ENCODE measurements around the gene JAZF1.

The JAZF1 gene

DNA sequence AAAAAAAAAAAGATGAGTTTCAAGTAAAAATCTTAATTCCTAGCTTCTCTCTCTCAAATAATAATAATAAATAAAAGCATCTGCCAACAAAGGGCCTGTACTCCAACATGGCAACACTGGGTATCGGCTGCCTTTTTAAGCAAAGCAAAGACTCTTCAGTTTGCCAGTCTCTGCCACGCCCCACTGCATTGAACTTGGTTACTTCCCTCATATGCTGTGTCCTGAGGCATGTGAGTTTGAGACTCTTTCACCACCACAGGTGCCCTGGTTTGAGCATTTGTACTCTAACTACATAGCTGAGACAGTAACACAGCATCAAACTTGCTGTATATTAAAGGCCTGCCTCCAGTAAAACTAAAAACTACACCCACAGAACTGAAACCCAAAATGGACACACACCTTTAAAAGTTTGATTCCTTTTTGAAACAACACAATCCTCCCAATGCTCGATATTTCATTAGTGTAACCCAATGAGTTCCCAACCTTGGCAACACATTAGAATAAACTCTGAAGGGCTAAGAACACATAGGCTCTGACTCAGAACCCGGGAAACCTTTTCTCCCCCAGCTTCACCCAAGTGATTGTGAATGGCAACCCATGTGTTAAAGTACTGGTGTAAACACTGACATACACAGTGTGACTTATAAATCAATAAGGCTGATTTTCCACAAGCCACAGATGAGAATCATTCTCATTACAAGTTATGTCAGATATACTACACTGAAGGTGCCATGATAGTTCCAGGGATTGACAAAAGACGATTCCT lies 12.0 kb downstream of the JAZF1 start:
- Histone ChIP-seq H3K4me1 (ENCODE audit: low read depth, poor library complexity, severe bottlenecking) (peaks cover 83% of the 10 kb centered on the region), H3K9ac (peak overlapping the region; percentile 17; the same call in 1 of the 2 replicates), H3K4me3 (IDR thresholded peaks at IDR 0.05; ENCODE audit: insufficient read depth, low read depth, low read length) (no peak overlapping the region), H3K36me3 (ENCODE audit: insufficient read depth) (no peaks in the 10 kb centered on the region), H4K20me1 (ENCODE audit: insufficient read depth) (no peaks in the 10 kb centered on the region), H3K79me2 (ENCODE audit: insufficient read depth, low read depth) (peaks cover 58% of the 10 kb centered on the region), H3K4me2 (peak overlapping the region; percentile 59), H3K27ac (peak overlapping the region; percentile 74), H3K27me3 (ENCODE audit: insufficient read depth, low read depth) (no peaks in the 10 kb centered on the region), H2AFZ (ENCODE audit: low read depth) (no peak overlapping the region)
- TF ChIP-seq, protein P1, sequence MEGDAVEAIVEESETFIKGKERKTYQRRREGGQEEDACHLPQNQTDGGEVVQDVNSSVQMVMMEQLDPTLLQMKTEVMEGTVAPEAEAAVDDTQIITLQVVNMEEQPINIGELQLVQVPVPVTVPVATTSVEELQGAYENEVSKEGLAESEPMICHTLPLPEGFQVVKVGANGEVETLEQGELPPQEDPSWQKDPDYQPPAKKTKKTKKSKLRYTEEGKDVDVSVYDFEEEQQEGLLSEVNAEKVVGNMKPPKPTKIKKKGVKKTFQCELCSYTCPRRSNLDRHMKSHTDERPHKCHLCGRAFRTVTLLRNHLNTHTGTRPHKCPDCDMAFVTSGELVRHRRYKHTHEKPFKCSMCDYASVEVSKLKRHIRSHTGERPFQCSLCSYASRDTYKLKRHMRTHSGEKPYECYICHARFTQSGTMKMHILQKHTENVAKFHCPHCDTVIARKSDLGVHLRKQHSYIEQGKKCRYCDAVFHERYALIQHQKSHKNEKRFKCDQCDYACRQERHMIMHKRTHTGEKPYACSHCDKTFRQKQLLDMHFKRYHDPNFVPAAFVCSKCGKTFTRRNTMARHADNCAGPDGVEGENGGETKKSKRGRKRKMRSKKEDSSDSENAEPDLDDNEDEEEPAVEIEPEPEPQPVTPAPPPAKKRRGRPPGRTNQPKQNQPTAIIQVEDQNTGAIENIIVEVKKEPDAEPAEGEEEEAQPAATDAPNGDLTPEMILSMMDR (conservative IDR thresholded peaks at IDR 0.05; ENCODE audit: low read depth, low read length), result no peak

DNA sequence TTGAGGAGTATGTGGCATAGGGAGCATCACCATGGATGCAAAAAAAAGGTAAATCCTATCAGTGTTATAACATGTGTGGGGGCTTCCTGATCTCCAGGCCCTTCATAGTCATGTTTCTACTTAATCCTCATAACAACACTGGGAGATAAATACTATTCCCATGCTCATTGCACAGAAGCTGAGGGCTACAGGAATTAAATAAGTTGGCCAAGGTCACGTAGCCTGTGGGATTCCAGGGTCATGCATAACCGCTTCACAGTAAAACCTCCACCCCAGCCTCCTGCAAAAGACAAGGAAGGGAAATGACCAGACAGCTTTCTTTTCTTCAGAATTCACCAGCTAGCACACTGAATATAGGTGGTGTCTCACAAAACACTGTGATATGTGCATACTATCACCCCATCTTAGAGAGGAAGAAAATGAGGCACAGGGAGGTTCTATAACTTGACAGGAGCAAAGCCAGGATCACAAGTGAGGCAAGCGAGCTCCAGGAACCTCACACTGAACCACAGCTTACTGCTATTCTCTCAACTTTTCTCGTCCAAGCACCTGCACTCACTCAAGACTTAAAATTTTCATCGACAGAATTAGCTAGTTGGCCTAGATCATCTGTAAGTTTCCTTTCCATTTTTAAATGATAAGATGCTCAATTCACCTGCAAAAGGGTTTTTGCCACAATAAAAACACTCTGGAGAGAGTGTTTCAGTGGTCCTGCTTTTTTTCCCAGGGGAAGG lies 13.4 kb downstream of the JAZF1 start:
- TF ChIP-seq, protein P1 (conservative IDR thresholded peaks at IDR 0.05; ENCODE audit: low read depth, low read length), result no peak
- H3K27ac ChIP-seq, result peak overlapping the region; percentile 74
- H3K36me3 ChIP-seq (ENCODE audit: insufficient read depth), result no peaks in the 10 kb centered on the region
- H3K9ac ChIP-seq, result no peak overlapping the region
- H2AFZ ChIP-seq (ENCODE audit: low read depth), result no peak overlapping the region
- peaks cover 90% of the 10 kb centered on the region for H3K4me1 ChIP-seq (ENCODE audit: low read depth, poor library complexity, severe bottlenecking)
- peaks cover 48% of the 10 kb centered on the region for H3K79me2 ChIP-seq (ENCODE audit: insufficient read depth, low read depth)
- H3K27me3 ChIP-seq (ENCODE audit: insufficient read depth, low read depth), result no peaks in the 10 kb centered on the region
- peak overlapping the region; percentile 59 for H3K4me2 ChIP-seq
- H3K4me3 ChIP-seq (IDR thresholded peaks at IDR 0.05; ENCODE audit: insufficient read depth, low read depth, low read length), result no peak overlapping the region
- no peaks in the 10 kb centered on the region for H4K20me1 ChIP-seq (ENCODE audit: insufficient read depth)

DNA sequence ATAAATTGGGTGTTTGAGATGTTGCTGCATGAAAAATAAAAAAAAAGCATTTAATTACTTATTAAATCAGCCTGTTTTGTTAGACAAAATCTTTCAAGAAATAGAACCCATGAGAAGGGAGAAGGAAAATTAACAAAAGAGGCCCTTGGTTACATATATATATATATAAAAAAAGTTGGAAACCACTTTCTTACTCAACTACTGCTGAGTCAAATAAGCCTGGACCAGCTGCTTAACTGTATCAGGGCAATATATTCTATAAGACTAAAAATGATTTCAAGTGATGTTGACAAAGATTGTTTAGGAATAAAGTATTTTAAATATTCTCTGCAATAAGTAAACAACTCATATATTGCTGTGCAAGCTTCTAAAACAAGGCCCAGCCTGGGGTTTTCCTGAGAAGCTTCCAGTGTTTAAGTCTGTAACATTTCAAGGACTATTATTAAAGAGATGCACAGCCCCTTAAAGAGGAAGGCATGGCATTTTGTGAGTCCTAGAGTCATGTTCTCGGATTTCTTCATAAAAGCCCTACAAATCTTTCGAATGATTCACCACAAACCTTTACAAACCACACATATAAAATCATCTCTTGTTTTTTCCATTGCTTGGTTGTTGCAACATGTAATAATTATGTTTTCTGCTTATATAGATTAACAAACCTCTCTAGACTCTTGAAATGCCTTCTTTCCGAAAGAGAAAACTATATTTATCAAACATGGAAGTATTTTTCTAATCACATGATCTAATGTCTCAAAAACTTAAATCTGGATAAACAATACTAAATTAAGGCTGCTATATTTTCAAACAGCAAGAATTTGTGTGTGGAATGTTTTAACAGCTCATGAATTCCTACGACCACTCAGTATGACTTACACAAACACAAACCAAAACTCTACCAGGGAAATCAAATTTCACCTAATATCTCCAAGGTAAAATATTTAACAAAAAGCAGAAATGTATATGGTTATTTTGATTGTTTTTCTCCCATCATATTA lies 14.3 kb downstream of the JAZF1 start:
- Histone ChIP-seq H4K20me1 (ENCODE audit: insufficient read depth) (no peaks in the 10 kb centered on the region), H3K36me3 (ENCODE audit: insufficient read depth) (no peaks in the 10 kb centered on the region), H3K27me3 (ENCODE audit: insufficient read depth, low read depth) (no peaks in the 10 kb centered on the region), H3K4me3 (IDR thresholded peaks at IDR 0.05; ENCODE audit: insufficient read depth, low read depth, low read length) (no peak overlapping the region), H3K9ac (no peak overlapping the region), H3K27ac (no peak overlapping the region; the same call in 1 of the 2 replicates), H3K4me2 (peak overlapping the region; percentile 59), H2AFZ (ENCODE audit: low read depth) (no peak overlapping the region), H3K79me2 (ENCODE audit: insufficient read depth, low read depth) (peaks cover 39% of the 10 kb centered on the region), H3K4me1 (ENCODE audit: low read depth, poor library complexity, severe bottlenecking) (peaks cover 83% of the 10 kb centered on the region)
- TF ChIP-seq, protein P1 (conservative IDR thresholded peaks at IDR 0.05; ENCODE audit: low read depth, low read length), result no peak

DNA sequence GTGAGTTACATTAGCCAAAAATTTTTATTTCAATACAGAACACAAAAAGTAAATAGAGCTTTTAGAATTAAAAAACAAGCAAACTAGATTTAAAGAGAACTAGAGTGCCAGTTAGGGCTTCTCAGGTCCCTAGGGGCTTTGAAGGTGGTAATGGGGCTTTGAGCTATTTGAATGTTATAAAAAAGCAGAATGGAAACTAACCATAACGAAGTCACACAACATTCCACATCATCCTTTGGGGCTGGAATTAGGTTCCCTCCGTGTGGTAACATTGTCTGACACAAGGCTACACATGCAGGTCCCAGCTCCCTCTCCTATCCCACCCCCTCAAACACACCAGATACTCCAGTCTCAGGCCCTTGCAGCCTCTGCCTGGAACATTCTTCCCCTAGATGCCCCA lies 15.3 kb downstream of the JAZF1 start:
- H2AFZ ChIP-seq (ENCODE audit: low read depth), result no peak overlapping the region
- no peak overlapping the region for H3K9ac ChIP-seq
- peaks cover 73% of the 10 kb centered on the region for H3K4me1 ChIP-seq (ENCODE audit: low read depth, poor library complexity, severe bottlenecking)
- TF ChIP-seq, protein P1 (conservative IDR thresholded peaks at IDR 0.05; ENCODE audit: low read depth, low read length), result no peak
- no peak overlapping the region for H3K4me3 ChIP-seq (IDR thresholded peaks at IDR 0.05; ENCODE audit: insufficient read depth, low read depth, low read length)
- H3K4me2 ChIP-seq, result peak overlapping the region; percentile 59; the same call in 1 of the 2 replicates
- no peaks in the 10 kb centered on the region for H4K20me1 ChIP-seq (ENCODE audit: insufficient read depth)
- no peaks in the 10 kb centered on the region for H3K27me3 ChIP-seq (ENCODE audit: insufficient read depth, low read depth)
- H3K79me2 ChIP-seq (ENCODE audit: insufficient read depth, low read depth), result peaks cover 36% of the 10 kb centered on the region
- H3K27ac ChIP-seq, result no peak overlapping the region
- H3K36me3 ChIP-seq (ENCODE audit: insufficient read depth), result no peaks in the 10 kb centered on the region
